Fibroblast of the conjunctiva (primary cell): ENCODE results near the gene C2orf69.
A peak's percentile ranks its signal among the peaks of the same experiment; 100 is the strongest.

ENCODE experiments used
- DNase-seq: peaks from one replicate; pipeline ENCODE4 v3.0.0-alpha.2; 2010; ENCODE audit warnings: low read depth

Gene C2orf69

GRCh38 chr2:199916980-199917379 is 5.9 kb downstream of the C2orf69 start:
- no peak for DNase-seq

- no peak for DNase-seq
These were observed 11.8 kb downstream of the C2orf69 start for GRCh38 chr2:199922856-199923255.

GRCh38 chr2:199923924-199924323 is 12.8 kb downstream of the C2orf69 start:
- no peak for DNase-seq

- no peak for DNase-seq
These were observed 15.7 kb downstream of the C2orf69 start for GRCh38 chr2:199926806-199927205.

GRCh38 chr2:199928226-199928625 is 17.1 kb downstream of the C2orf69 start:
- DNase-seq: no peak

GRCh38 chr2:199928626-199929025 is 17.5 kb downstream of the C2orf69 start:
- no peak for DNase-seq

GRCh38 chr2:199929262-199929661 is 18.2 kb downstream of the C2orf69 start:
- DNase-seq: no peak

- peak; percentile 8 for DNase-seq
These were observed 21.3 kb downstream of the C2orf69 start for GRCh38 chr2:199932312-199932855.

GRCh38 chr2:199933466-199933865 is 22.4 kb downstream of the C2orf69 start:
- no peak for DNase-seq

- no peak for DNase-seq
These were observed 25.5 kb downstream of the C2orf69 start for GRCh38 chr2:199936554-199936953.

GRCh38 chr2:199940373-199940772 is 29.3 kb downstream of the C2orf69 start:
- peak; percentile 8 for DNase-seq

GRCh38 chr2:199943373-199943772 is 32.3 kb downstream of the C2orf69 start:
- DNase-seq: no peak

- DNase-seq: no peak
These were observed 35.1 kb downstream of the C2orf69 start for GRCh38 chr2:199946196-199946595.

- DNase-seq: no peak
These were observed 35.7 kb downstream of the C2orf69 start for GRCh38 chr2:199946836-199947235.

GRCh38 chr2:199950396-199950795 is 39.3 kb downstream of the C2orf69 start:
- no peak for DNase-seq

- DNase-seq: no peak
These were observed 39.9 kb downstream of the C2orf69 start for GRCh38 chr2:199951023-199951422.

- DNase-seq: no peak
These were observed 43.9 kb downstream of the C2orf69 start for GRCh38 chr2:199955007-199955338.

- DNase-seq: peak; percentile 66
These were observed 44.4 kb downstream of the C2orf69 start, which contains the start of the genes MAIP1 and TYW5 for GRCh38 chr2:199955339-199956061. TSS of gene MAIP1 (plus strand) at chr2:199955582. CDS start at chr2:199955799, 217 bp downstream. TSS of gene TYW5 (minus strand) at chr2:199955491. CDS start at chr2:199955470, 21 bp downstream.

- DNase-seq: no peak
These were observed 44.9 kb downstream of the C2orf69 start for GRCh38 chr2:199956062-199956380.

GRCh38 chr2:199958014-199958413 is 46.9 kb downstream of the C2orf69 start:
- DNase-seq: no peak

GRCh38 chr2:199962203-199962602 is 51.1 kb downstream of the C2orf69 start:
- DNase-seq: no peak

- no peak for DNase-seq
These were observed 55.3 kb downstream of the C2orf69 start for GRCh38 chr2:199966405-199966804.

GRCh38 chr2:199966976-199967375 is 55.9 kb downstream of the C2orf69 start:
- DNase-seq: no peak

GRCh38 chr2:199968126-199968525 is 57.0 kb downstream of the C2orf69 start:
- DNase-seq: no peak
